ENCODE data around the gene EMSY.
A peak's percentile ranks its signal among the peaks of the same experiment; 100 is the strongest.
"Not testable (repeated sequence)": the region's sequence is repeated elsewhere in the genome, so short reads cannot be mapped to it uniquely, and the experiment has no call there.

The EMSY gene

GRCh38 chr11:76444384-76445120, at the start of gene EMSY:
TSS of gene EMSY (plus strand) at chr11:76445018. CDS start at chr11:76446939, 1,921 bp downstream.
- DNase-seq: peak; percentile 97

- DNase-seq: no peak
These were observed 49.5 kb upstream of the EMSY start for GRCh38 chr11:76395296-76395695.

GRCh38 chr11:76397383-76397782, 47.4 kb upstream of the EMSY start:
- DNase-seq: no peak

GRCh38 chr11:76400967-76401366, 43.9 kb upstream of the EMSY start:
- no peak for DNase-seq

- not testable (repeated sequence) for DNase-seq
These were observed 43.3 kb upstream of the EMSY start for GRCh38 chr11:76401484-76401883.

- no peak for DNase-seq
These were observed 38.5 kb upstream of the EMSY start for GRCh38 chr11:76406359-76406758.

- DNase-seq: no peak
These were observed 36.5 kb upstream of the EMSY start for GRCh38 chr11:76408171-76408965.

GRCh38 chr11:76410851-76411357, 33.9 kb upstream of the EMSY start:
- DNase-seq: no peak

- DNase-seq: no peak
These were observed 29.7 kb upstream of the EMSY start for GRCh38 chr11:76415073-76415472.

GRCh38 chr11:76419896-76420295, 24.9 kb upstream of the EMSY start:
- DNase-seq: peak; percentile 22

- DNase-seq: no peak
These were observed 20.4 kb upstream of the EMSY start for GRCh38 chr11:76424379-76424778.

- no peak for DNase-seq
These were observed 19.9 kb upstream of the EMSY start for GRCh38 chr11:76424891-76425290.

GRCh38 chr11:76426660-76427059, 18.2 kb upstream of the EMSY start:
- DNase-seq: no peak

GRCh38 chr11:76436020-76436419, 8.8 kb upstream of the EMSY start:
- no peak for DNase-seq

GRCh38 chr11:76443268-76443980, 1.4 kb upstream of the EMSY start:
- no peak for DNase-seq

- DNase-seq: no peak
These were observed 794 bp upstream of the EMSY start for GRCh38 chr11:76444065-76444383.

GRCh38 chr11:76445121-76446084, 585 bp downstream of the EMSY start:
- DNase-seq: peak; percentile 48

- no peak for DNase-seq
These were observed 3.7 kb downstream of the EMSY start for GRCh38 chr11:76448506-76448905.

GRCh38 chr11:76453248-76453647, 8.4 kb downstream of the EMSY start:
- no peak for DNase-seq

GRCh38 chr11:76455331-76455730, 10.5 kb downstream of the EMSY start:
- DNase-seq: no peak

- no peak for DNase-seq
These were observed 11.1 kb downstream of the EMSY start for GRCh38 chr11:76455931-76456330.

GRCh38 chr11:76456571-76456970, 11.8 kb downstream of the EMSY start:
- DNase-seq: no peak

Data from GDM1 (cell line).